ENCODE results near the gene HSD17B13.

DNA sequence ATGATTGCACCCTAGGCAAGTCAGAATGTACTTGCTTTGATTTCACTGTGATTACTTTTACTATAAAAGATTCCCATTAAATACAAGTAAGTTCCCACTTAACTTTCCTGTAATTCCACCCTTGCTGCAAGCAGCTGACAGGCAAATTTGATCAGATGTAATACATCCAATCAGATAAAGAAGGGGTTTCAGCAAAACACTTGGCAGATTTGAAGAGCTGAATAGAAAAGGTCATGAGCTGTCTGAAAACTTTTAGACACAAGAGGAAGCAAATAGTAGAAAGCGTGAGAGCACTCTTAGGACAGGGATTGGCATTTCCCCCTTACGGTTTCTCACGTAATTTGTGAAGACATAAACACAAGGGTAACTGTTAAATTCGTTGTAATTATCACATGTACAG lies 22.8 kb downstream of the HSD17B13 start:
- TF ChIP-seq POLR2AphosphoS5 (IDR thresholded peaks at IDR 0.05; ENCODE audit: low read depth, low read length) (no peak), POLR2A (IDR thresholded peaks at IDR 0.05; ENCODE audit: low read depth, low read length) (no peak)

All from GM12892 (cell line).